ENCODE data around the gene MED27. TPM values are rescaled to one million over a fixed set of nuclear protein-coding genes. Genes with fewer than 3 reads are reported as not detected.

MED27 gene
- total and polyA plus RNA-seq, 2 of the 4 experiments (the other 2 are of a cell fraction) = 50.2 to 63.4 TPM

GRCh38 chr9:131817073-131817472 is 262.6 kb downstream of the MED27 start:
- no TSS peak for BruUV-seq (replicated peaks)
- dilution Hi-C loops (cut with HindIII; ENCODE audit: low sequenced_read_pairs, unreplicated experiment) = no loop called here
- Histone ChIP-seq H4K20me1 (ENCODE audit: insufficient read depth, low read length) (no peaks in the 10 kb centered on the region), H4K8ac (ENCODE audit: low read depth in 2 of 2, low read length in 2 of 2) (no peak overlapping the region), H3K36me3 (ENCODE audit: control insufficient read depth, insufficient read depth, low read length) (no peaks in the 10 kb centered on the region), H3K9me1 (ENCODE audit: insufficient read depth, low read length) (no peaks in the 10 kb centered on the region), H2BK5ac (ENCODE audit: low read depth, low read length, poor library complexity, severe bottlenecking) (no peak overlapping the region), H2BK20ac (ENCODE audit: low read depth, low read length) (no peak overlapping the region), H2BK120ac (ENCODE audit: low read depth, low read length) (no peak overlapping the region), H4K91ac (ENCODE audit: insufficient read depth, low read depth, low read length) (no peak overlapping the region), H3K27ac (ENCODE audit: insufficient read depth, low read length) (no peak overlapping the region), H3K4ac (ENCODE audit: low read depth, low read length) (no peak overlapping the region), H2AK5ac (ENCODE audit: low read depth, low read length) (no peak overlapping the region), H2BK15ac (ENCODE audit: low read depth, low read length) (no peak overlapping the region), H3K56ac (ENCODE audit: extremely low read depth, insufficient read depth, low read length) (no peak overlapping the region), H4K5ac (ENCODE audit: low read depth, low read length) (no peak overlapping the region), H3K4me3 (ENCODE audit: insufficient read depth, low read depth, low read length) (no peak overlapping the region), H3K79me1 (ENCODE audit: low read depth in 1 of 2, low read length in 2 of 2) (no peaks in the 10 kb centered on the region), H3K23ac (ENCODE audit: low read depth, low read length) (no peak overlapping the region), H3K9ac (ENCODE audit: low read depth, low read length) (no peak overlapping the region), H3K4me2 (ENCODE audit: low read depth, low read length) (no peak overlapping the region), H3K4me1 (ENCODE audit: control insufficient read depth, insufficient read depth, low read length) (no peaks in the 10 kb centered on the region), H3K9me3 (ENCODE audit: control insufficient read depth, insufficient read depth, low read length) (peaks cover 3% of the 10 kb centered on the region; the same call in 1 of the 2 replicates), H3K18ac (ENCODE audit: low read depth, low read length) (no peak overlapping the region), H2AFZ (replicated peaks; ENCODE audit: low read length, poor library complexity) (no peak overlapping the region), H3K27me3 (ENCODE audit: control insufficient read depth, insufficient read depth, low read length) (peaks cover 74% of the 10 kb centered on the region), H2AK9ac (replicated peaks; ENCODE audit: low read depth, low read length, poor library complexity) (no peak overlapping the region), H3K14ac (replicated peaks; ENCODE audit: low read depth, low read length) (no peak overlapping the region)
- intact Hi-C loops (cut with micrococcal nuclease) = no loop called here
- DNase-seq (no peak), ATAC-seq (ENCODE audit: low read depth) (no peak)
- TF ChIP-seq MAZ (IDR thresholded peaks at IDR 0.05; ENCODE audit: borderline replicate concordance, low read depth, low read length) (no peak), CTCF (conservative IDR thresholded peaks at IDR 0.05; ENCODE audit: low read depth, low read length) (no peak), NFE2L2 (IDR thresholded peaks at IDR 0.05; ENCODE audit: low read depth, low read length) (no peak), CHD1 (IDR thresholded peaks at IDR 0.05; ENCODE audit: low read depth, low read length) (no peak)
- CTCF ChIA-PET = no interaction called here
- WGBS, 2 experiments (ENCODE audit: extremely low coverage in 2 of 2, insufficient read length in 1 of 2) = 80% methylated on average over 2 of the region's 4 CpGs; no CpG with 5 or more reads in 1 of the 2 experiments
- in situ Hi-C loops (cut with MboI; ENCODE audit: low sequenced_read_pairs) = no loop called here
- POLR2A ChIA-PET (ENCODE audit: unreplicated experiment) = no interaction called here
